Left cardiac atrium (tissue), 4 donors: Measurements from ENCODE around the gene NKD1. TPM values are rescaled to one million over a fixed set of nuclear protein-coding genes. Genes with fewer than 3 reads are reported as not detected.

Experiments used
- ATAC-seq, 2 donors: fragments of 200-7000 bp; cut with Tn5 transposase; one replicate each; pipeline ENCODE4 v1.9.1; 2020; ENCODE audit warnings: mild to moderate bottlenecking in 2 of 2, moderate library complexity in 2 of 2
- DNase-seq: peaks from one replicate; pipeline ENCODE4 v3.0.0-alpha.2; 2020
- intact Hi-C, 2 donors: fragments of 100-400 bp; cut with DNase I; formaldehyde crosslinking; loops; one replicate each; pipeline versions ENCODE4 v1.14.1 to v1.15.1; 2022 to 2023
- total RNA-seq, 2 donors: library from RNA; stranded (reverse); fragmentation: NEBNext Ultra II Directional; extraction: Animal tissue kit (Norgen Biotek cat#: 25700); gene quantifications; one replicate each; pipeline ENCODE4 v1.2.1, GENCODE V29; 2021
- donor health status: DM: no; HTN: yes; CAD: no.
- donor health status: DM: no; HTN: yes; CAD: no; lungs with severe emphysema.
- donor health status: DM: yes; HTN: yes; CAD: no.
- donor health status: Dilated cardiomyopathy.

Gene NKD1
- total RNA-seq, 2 donors from 2014 or later, result 1.0 to 1.9 TPM

- intact Hi-C loops, result no loop called here
- ATAC-seq, result no peak
- DNase-seq, result no peak
Observed at GRCh38 chr16:50517450-50518252, 30.5 kb upstream of the NKD1 start.

GRCh38 chr16:50519001-50519400, 29.2 kb upstream of the NKD1 start:
- ATAC-seq (no peak), DNase-seq (no peak)
- intact Hi-C loops, result no loop called here

DNA sequence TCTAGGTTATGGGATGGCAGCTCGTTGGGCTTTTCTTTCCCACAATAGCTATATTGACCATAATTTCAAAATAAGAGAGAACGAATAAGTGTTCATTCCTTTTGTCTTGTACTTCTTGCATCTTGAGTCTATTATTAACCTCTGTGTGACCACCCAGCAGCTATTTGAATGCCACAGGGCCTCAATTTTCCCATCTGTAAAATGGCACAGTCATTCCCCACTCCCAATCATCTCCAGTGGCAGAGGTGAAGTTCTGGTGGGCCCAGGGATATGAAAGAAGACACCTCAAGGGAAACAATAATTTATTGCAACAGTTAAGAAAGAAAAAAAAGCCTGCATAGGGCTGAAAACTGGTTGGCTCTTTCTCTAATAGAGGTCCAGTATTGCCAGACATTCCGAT, 28.6 kb upstream of the NKD1 start:
- intact Hi-C loops, result no loop called here
- no peak for DNase-seq
- ATAC-seq, result no peak

- no peak for ATAC-seq
- intact Hi-C loops, result no loop called here
- no peak for DNase-seq
Observed at GRCh38 chr16:50520451-50521245, 27.5 kb upstream of the NKD1 start.

DNA sequence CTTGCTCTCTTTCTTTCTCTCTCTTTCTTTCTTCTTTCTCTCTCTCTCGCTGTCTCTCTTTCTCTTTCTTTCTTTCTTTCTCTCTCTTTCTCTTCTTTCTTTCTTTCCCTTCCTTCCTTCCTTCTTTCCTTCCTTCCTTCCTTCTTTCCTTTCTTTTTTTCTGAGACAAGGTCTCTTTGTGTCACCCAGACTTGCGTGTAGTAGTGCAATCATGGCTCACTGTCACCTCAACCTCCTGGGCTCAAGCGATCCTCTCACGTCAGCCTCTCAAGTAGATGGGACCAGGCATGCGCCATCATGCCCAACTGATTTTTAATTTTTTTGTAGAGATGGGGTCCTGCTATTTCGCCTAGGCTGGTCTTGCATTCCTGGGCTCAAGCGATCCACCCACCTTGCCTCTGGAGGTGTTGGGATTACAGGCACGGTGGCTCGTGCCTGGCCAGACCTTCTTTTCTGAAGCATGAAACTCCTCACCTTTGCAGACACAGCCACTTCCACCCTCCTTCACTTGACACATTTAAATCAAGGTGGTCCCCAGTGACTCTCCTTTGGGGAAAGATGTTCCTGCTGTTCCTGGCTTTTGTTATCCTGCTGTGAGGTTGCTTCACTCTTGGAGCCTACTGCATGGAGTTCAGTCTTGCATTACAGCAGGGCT, 26.8 kb upstream of the NKD1 start:
- intact Hi-C loops, result no loop called here
- no peak for ATAC-seq
- DNase-seq, result no peak

- ATAC-seq, result no peak
- DNase-seq, result no peak
- intact Hi-C loops, result no loop called here
Observed at GRCh38 chr16:50522324-50522723, 25.9 kb upstream of the NKD1 start.

DNA sequence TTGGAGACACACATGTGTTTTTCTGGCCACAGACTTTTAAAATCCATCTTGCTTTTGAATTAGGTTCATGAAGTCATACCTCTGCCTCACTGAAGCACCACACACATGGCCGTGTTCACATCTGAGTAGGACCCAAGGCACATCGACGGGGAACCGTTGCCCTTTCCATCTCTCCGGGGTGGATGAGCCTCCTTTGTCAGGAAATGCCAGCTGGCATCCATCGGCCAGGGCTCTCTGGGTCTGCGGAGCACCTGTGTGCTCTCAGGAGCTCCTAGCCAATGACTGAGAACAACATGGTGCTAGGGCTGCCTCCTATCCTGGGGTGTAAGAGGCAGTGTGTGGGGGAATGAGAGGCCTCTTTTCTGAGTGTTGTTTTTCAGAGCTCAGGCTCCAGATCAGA, 24.5 kb upstream of the NKD1 start:
- no peak for DNase-seq
- no peak for ATAC-seq
- intact Hi-C loops, result no loop called here

- ATAC-seq (no peak), DNase-seq (no peak)
- intact Hi-C loops, result no loop called here
Observed at GRCh38 chr16:50525262-50525661, 22.9 kb upstream of the NKD1 start.

- intact Hi-C loops, result no loop called here
- ATAC-seq (no peak), DNase-seq (no peak)
Observed at GRCh38 chr16:50525716-50526115, 22.5 kb upstream of the NKD1 start.

GRCh38 chr16:50526249-50526648, 21.9 kb upstream of the NKD1 start:
- DNase-seq, result no peak
- no peak for ATAC-seq
- intact Hi-C loops, result no loop called here

DNA sequence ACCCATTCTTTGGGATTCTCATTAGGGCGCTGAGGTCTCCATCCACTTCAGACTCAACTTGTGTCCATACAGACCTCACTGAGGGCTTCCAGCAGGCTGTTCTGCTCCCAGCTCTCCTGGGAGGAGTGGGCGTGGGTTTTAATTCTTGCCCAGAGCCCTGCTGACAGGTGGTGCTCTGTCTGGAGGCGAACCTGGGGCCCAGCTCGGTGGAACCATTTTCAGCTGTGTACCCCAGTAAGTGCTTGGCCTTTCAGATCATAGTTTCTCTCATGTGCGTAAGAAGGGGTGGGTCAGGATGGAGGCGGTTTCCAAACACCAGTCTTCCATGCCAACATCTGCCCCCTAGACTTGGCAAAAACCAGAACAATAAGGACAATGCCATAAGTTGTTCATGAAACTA, 21.4 kb upstream of the NKD1 start:
- ATAC-seq, result no peak
- intact Hi-C loops, result no loop called here
- DNase-seq, result no peak

GRCh38 chr16:50528820-50529219, 19.4 kb upstream of the NKD1 start:
- no peak for ATAC-seq
- no peak for DNase-seq
- intact Hi-C loops, result no loop called here

DNA sequence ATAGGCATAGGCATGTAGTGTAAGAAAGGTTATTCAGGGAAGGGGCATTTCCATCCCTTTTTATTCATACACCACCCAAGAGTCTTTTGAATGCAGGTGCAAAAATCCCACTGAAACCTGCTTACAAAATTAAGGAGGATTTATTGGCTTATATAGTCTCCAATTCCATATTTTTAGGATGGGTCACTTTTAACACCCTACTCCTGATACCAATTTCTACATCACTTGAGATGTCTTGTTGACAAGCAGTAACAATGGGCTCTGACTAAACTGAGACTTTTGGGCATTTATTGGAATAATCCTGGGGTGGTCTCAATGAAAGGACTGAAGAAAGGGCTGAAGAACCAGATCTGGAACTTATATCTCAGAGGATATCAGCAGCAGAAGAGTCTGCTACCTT, 18.9 kb upstream of the NKD1 start:
- intact Hi-C loops, result no loop called here
- no peak for ATAC-seq
- no peak for DNase-seq

- DNase-seq, result no peak
Observed at GRCh38 chr16:50530277-50531236, 17.6 kb upstream of the NKD1 start.

DNA sequence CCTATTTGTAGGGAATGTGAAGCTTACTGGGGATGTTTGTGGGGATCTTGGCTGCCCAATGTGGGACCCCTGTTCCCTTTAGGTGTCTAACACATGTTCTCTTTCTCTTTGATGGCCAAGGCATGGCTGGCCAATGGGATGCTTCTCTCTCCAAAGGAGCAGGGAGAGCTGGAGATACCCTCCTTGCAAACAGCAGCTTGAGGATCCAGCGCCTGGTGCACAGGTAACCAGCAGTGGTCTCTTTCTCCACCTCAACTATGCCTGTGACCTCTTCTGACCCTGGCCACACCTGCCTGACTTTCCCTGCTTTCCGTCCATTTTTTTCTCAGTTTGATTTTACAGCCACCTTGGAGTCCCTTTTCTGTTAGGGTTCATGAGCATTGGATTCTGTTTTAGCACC, 16.8 kb upstream of the NKD1 start:
- ATAC-seq, result no peak
- intact Hi-C loops, result no loop called here
- no peak for DNase-seq

More at GRCh38 chr16:50530277-50531236, 17.6 kb upstream of the NKD1 start:
- intact Hi-C loops, result no loop called here
- ATAC-seq, result no peak

GRCh38 chr16:50531901-50532300, 16.3 kb upstream of the NKD1 start:
- no peak for DNase-seq
- no peak for ATAC-seq
- intact Hi-C loops, result no loop called here

DNA sequence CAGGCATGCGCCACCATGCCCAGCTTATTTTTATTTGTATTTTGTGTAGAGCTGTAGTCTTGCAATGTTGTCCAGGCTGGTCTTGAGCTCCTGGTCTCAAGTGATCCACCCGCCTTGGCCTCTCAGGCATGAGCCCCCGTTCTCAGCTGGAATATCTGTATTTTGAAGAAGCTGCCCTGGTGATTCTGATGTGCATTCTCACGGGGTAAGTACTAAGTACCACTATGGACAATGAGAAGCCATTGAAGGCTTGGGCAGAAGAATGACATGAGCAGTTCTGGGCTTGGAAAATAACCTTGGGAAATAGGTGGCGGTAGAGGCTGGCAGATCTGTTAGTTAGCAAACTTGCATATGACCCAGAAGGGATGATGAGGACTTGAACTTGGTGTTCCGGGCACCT, 15.6 kb upstream of the NKD1 start:
- no peak for ATAC-seq
- intact Hi-C loops, result no loop called here
- DNase-seq, result no peak

DNA sequence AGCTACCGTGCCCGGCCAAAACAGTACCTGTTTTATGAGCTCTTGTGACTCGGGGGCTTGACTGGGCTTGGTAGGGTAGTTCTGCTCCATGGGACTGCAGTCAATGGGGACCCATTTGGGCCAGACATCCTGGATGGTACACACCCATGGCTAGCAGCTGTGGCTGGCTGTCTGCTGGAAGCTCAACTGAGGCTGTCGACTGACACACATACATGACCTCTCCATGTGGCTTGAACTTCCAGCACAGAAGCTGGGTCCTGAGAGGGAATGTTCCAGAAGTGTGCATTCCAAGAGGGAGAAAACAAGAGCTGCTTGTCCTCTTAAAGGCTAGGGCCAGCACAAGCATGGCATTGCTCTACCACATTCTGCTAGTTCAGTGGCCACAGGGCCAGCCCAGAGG, 14.9 kb upstream of the NKD1 start:
- ATAC-seq, result no peak
- intact Hi-C loops, result no loop called here
- DNase-seq, result no peak

GRCh38 chr16:50534091-50534490, 14.1 kb upstream of the NKD1 start:
- DNase-seq (no peak), ATAC-seq (no peak)
- intact Hi-C loops, result no loop called here
